ENCODE measurements around the gene FOXA3.
A peak's percentile ranks its signal among the peaks of the same experiment; 100 is the strongest.

FOXA3 gene

GRCh38 chr19:45873219-45873772, 9.2 kb downstream of the FOXA3 start:
- DNase-seq, result no peak
- TF ChIP-seq GATA1 (IDR thresholded peaks at IDR 0.05; ENCODE audit: low read depth, low read length) (no peak), POLR2A (IDR thresholded peaks at IDR 0.05; ENCODE audit: low read length) (no peak)

- TF ChIP-seq POLR2A (IDR thresholded peaks at IDR 0.05; ENCODE audit: low read length), result no peak
- no peak for TF ChIP-seq GATA1 (IDR thresholded peaks at IDR 0.05; ENCODE audit: low read depth, low read length)
Measured at GRCh38 chr19:45874620-45874966, 10.5 kb downstream of the FOXA3 start.

GRCh38 chr19:45876161-45876410, 12.0 kb downstream of the FOXA3 start:
- DNase-seq, result no peak
- TF ChIP-seq POLR2A (IDR thresholded peaks at IDR 0.05; ENCODE audit: low read length) (no peak), GATA1 (IDR thresholded peaks at IDR 0.05; ENCODE audit: low read depth, low read length) (no peak)

More at GRCh38 chr19:45874620-45874966, 10.5 kb downstream of the FOXA3 start:
- no peak for DNase-seq

- TF ChIP-seq GATA1 (IDR thresholded peaks at IDR 0.05; ENCODE audit: low read depth, low read length) (no peak), POLR2A (IDR thresholded peaks at IDR 0.05; ENCODE audit: low read length) (no peak)
- DNase-seq, result peak in 1 of 2 experiments; percentile 32
Measured at GRCh38 chr19:45876411-45877197, 12.5 kb downstream of the FOXA3 start.

GRCh38 chr19:45878043-45878794, 14.1 kb downstream of the FOXA3 start:
- TF ChIP-seq POLR2A (IDR thresholded peaks at IDR 0.05; ENCODE audit: low read length) (no peak), GATA1 (IDR thresholded peaks at IDR 0.05; ENCODE audit: low read depth, low read length) (no peak)
- DNase-seq, result no peak

GRCh38 chr19:45879055-45879454, 14.9 kb downstream of the FOXA3 start:
- no peak for DNase-seq

GRCh38 chr19:45879971-45880370, 15.8 kb downstream of the FOXA3 start:
- no peak for DNase-seq
- TF ChIP-seq POLR2A (IDR thresholded peaks at IDR 0.05; ENCODE audit: low read length), result no peak
- TF ChIP-seq GATA1 (IDR thresholded peaks at IDR 0.05; ENCODE audit: low read depth, low read length), result no peak

More at GRCh38 chr19:45879055-45879454, 14.9 kb downstream of the FOXA3 start:
- TF ChIP-seq GATA1 (IDR thresholded peaks at IDR 0.05; ENCODE audit: low read depth, low read length) (no peak), POLR2A (IDR thresholded peaks at IDR 0.05; ENCODE audit: low read length) (no peak)

GRCh38 chr19:45881082-45881908, 17.2 kb downstream of the FOXA3 start:
- no peak for DNase-seq
- TF ChIP-seq GATA1 (IDR thresholded peaks at IDR 0.05; ENCODE audit: low read depth, low read length), result no peak
- TF ChIP-seq POLR2A (IDR thresholded peaks at IDR 0.05; ENCODE audit: low read length), result no peak

GRCh38 chr19:45881909-45882528, 17.9 kb downstream of the FOXA3 start:
- DNase-seq, result no peak
- TF ChIP-seq POLR2A (IDR thresholded peaks at IDR 0.05; ENCODE audit: low read length) (no peak), GATA1 (IDR thresholded peaks at IDR 0.05; ENCODE audit: low read depth, low read length) (no peak)

- DNase-seq, result peak; percentile 92 to 95
- TF ChIP-seq GATA1 (IDR thresholded peaks at IDR 0.05; ENCODE audit: low read depth, low read length) (no peak), POLR2A (IDR thresholded peaks at IDR 0.05; ENCODE audit: low read length) (no peak)
Measured at GRCh38 chr19:45882652-45883585, 18.8 kb downstream of the FOXA3 start.

- no peak for DNase-seq
- TF ChIP-seq POLR2A (IDR thresholded peaks at IDR 0.05; ENCODE audit: low read length), result no peak
- TF ChIP-seq GATA1 (IDR thresholded peaks at IDR 0.05; ENCODE audit: low read depth, low read length), result no peak
Measured at GRCh38 chr19:45883586-45883880, 19.4 kb downstream of the FOXA3 start.

GRCh38 chr19:45883881-45884681, 20.0 kb downstream of the FOXA3 start:
- DNase-seq, result no peak

More at GRCh38 chr19:45883881-45884681, 20.0 kb downstream of the FOXA3 start:
- no peak for TF ChIP-seq GATA1 (IDR thresholded peaks at IDR 0.05; ENCODE audit: low read depth, low read length)
- TF ChIP-seq POLR2A (IDR thresholded peaks at IDR 0.05; ENCODE audit: low read length), result no peak

Measured in erythroblast (primary cell).